Body of pancreas (tissue), 4 donors: ENCODE results near the gene TOP3A. TPM values are rescaled to one million over a fixed set of nuclear protein-coding genes. Genes with fewer than 3 reads are reported as not detected.

Experiments
- ATAC-seq: fragments of 150-250 bp; one replicate; pipeline ENCODE4 v1.9.1; 2016
- DNase-seq, 4 donors: peaks; one replicate each; pipeline ENCODE4 v3.0.0-alpha.2; 2019
- H3K27ac ChIP-seq, 4 donors: fragments of 200-600 bp; sonication (generic); 1 replicate in 3 of 4; 2 replicates in 1 of 4; pipeline versions ENCODE4 v1.5.1 to v1.6.1; 2016 to 2019; ENCODE audit warnings: mild to moderate bottlenecking in 1 of 4, mixed read lengths in 1 of 4, moderate library complexity in 1 of 4
- H3K27me3 ChIP-seq, 2 donors: fragments of 200-600 bp; sonication (generic); one replicate each; pipeline ENCODE4 v1.6.0; 2016; ENCODE audit warnings: mild to moderate bottlenecking in 1 of 2
- H3K36me3 ChIP-seq, 2 donors: fragments of 200-600 bp; sonication (generic); replicated peaks in 1 of 2; 2 replicates each; pipeline ENCODE4 v1.5.1; 2016; ENCODE audit warnings: low read depth in 2 of 2; ENCODE audit not compliant: insufficient read depth in 1 of 2
- H3K4me1 ChIP-seq: fragments of 200-600 bp; sonication (generic); one replicate; pipeline ENCODE4 v1.6.0; 2016
- H3K4me3 ChIP-seq, 2 donors: fragments of 200-600 bp; sonication (generic); 1 replicate in 1 of 2; 2 replicates in 1 of 2; pipeline ENCODE4 v1.5.1; 2016 to 2019
- H3K9me3 ChIP-seq, 3 donors: fragments of 200-600 bp; sonication (generic); 1 replicate in 2 of 3; 2 replicates in 1 of 3; pipeline ENCODE4 v1.5.1; 2016
- CTCF ChIP-seq, 7 experiments: fragments of 450-650 bp in 4 of 7; fragments of 200-600 bp in 3 of 7; sonication (generic) in 3 of 7; IDR thresholded peaks; one replicate each; pipeline ENCODE4 v1.5.1; 2016 to 2019; ENCODE audit warnings: antibody characterized with exemption in 7 of 7
- POLR2A ChIP-seq, 3 donors: fragments of 450-650 bp; IDR thresholded peaks; one replicate each; pipeline ENCODE4 v1.6.1; 2016; ENCODE audit warnings: antibody characterized with exemption in 3 of 3, mild to moderate bottlenecking in 2 of 3
- WGBS, 2 donors: methylation state at CpG; one replicate each; pipeline ENCODE4 v1.1.5; 2017; 5-methylcytosine and 5-hydroxymethylcytosine counted together
- intact Hi-C: fragments of 100-400 bp; cut with DNase I; formaldehyde crosslinking; loops from one replicate; pipeline ENCODE4 v1.15.1; 2023
- total RNA-seq, 2 donors: library from RNA; depleted of rRNA; stranded (reverse); fragments of >200 nt; gene quantifications; one replicate each; pipeline ENCODE4 v1.1.0, GENCODE V29; 2016

Gene TOP3A, protein sequence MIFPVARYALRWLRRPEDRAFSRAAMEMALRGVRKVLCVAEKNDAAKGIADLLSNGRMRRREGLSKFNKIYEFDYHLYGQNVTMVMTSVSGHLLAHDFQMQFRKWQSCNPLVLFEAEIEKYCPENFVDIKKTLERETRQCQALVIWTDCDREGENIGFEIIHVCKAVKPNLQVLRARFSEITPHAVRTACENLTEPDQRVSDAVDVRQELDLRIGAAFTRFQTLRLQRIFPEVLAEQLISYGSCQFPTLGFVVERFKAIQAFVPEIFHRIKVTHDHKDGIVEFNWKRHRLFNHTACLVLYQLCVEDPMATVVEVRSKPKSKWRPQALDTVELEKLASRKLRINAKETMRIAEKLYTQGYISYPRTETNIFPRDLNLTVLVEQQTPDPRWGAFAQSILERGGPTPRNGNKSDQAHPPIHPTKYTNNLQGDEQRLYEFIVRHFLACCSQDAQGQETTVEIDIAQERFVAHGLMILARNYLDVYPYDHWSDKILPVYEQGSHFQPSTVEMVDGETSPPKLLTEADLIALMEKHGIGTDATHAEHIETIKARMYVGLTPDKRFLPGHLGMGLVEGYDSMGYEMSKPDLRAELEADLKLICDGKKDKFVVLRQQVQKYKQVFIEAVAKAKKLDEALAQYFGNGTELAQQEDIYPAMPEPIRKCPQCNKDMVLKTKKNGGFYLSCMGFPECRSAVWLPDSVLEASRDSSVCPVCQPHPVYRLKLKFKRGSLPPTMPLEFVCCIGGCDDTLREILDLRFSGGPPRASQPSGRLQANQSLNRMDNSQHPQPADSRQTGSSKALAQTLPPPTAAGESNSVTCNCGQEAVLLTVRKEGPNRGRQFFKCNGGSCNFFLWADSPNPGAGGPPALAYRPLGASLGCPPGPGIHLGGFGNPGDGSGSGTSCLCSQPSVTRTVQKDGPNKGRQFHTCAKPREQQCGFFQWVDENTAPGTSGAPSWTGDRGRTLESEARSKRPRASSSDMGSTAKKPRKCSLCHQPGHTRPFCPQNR
- total RNA-seq = 10 to 100 TPM; 13.2 to 22.3 TPM

DNA sequence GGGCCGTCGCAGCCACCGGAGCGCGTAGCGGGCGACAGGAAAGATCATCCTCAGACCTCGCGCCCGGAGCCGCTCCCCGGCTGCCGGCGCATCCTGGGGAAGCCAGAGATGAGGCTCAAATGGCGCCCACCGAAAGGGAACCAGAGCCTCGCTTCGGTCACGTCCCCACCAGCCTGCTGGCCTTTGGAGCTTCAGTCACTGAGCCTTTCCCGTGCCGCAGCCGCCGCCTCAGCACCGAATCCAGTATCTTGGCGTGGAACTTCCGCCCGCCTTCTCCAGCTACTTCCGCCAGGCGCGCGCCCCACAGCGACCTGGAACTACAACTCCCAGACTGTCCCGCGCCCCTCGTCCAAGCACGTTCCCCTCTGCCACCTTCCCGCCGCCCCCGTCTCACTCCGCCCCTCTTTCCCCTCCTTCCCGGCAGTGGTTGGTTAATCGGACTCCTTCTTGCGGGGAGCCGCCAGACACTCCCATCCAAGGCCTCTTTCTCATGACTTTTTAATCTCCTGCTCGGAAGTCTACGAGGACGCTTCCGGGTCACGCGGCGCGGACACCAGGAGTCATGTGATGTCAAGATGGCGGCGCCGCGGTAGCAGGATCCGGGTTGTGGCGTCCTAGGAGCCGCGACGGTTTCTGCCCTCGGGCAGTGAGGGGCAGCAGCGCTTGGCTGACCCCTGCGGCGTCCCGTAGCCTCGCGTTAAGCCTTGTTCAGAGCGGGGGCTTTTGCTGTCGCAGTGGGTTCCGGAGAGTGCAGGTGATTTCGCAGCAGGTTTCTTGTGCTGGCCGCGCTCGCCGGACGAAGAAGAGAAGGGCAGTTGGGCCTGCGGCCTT lies at the start of gene TOP3A, which contains the start of gene SMCR8:
Gene TOP3A, minus strand, starts transcription at position 264 of the 831 bp plus-strand sequence. Its CDS starts 216 bp downstream, at position 48.
Gene SMCR8, plus strand, starts transcription at position 563 of the 831 bp plus-strand sequence. CDS start 497 bp downstream, outside the sequence.
- intact Hi-C loops = no loop called here
- no peaks in the 10 kb centered on the region for H3K36me3 ChIP-seq
- DNase-seq = peak; percentile 96 to 98 (median 97)
- H3K27me3 ChIP-seq = no peaks in the 10 kb centered on the region
- peaks cover 71% of the 10 kb centered on the region for H3K4me1 ChIP-seq
- peak within 1 kb of the TSS; percentile 78 to 79 for H3K4me3 ChIP-seq
- peak within 1 kb of the TSS; percentile 56 to 92 (median 82) for H3K27ac ChIP-seq
- 0% methylated on average over 52 to 77 of the region's 78 CpGs for WGBS, 2 donors
- peak; percentile 10 to 76 (median 72) for TF ChIP-seq POLR2A (IDR thresholded peaks at IDR 0.05)
- TF ChIP-seq CTCF (IDR thresholded peaks at IDR 0.05) = peak in 2 of 7 experiments; percentile 14 to 27
- peak; percentile 97 for ATAC-seq
- H3K9me3 ChIP-seq = no peaks in the 10 kb centered on the region

- Histone ChIP-seq H3K27me3 (no peaks in the 10 kb centered on the region), H3K27ac (peak overlapping the region in 1 of 4 donors; percentile 86), H3K4me3 (no peak overlapping the region), H3K4me1 (peaks cover 13% of the 10 kb centered on the region), H3K36me3 (no peaks in the 10 kb centered on the region), H3K9me3 (no peaks in the 10 kb centered on the region)
- DNase-seq = no peak
- WGBS, 2 donors = 73 to 81% methylated on average over 6 of the region's 6 CpGs
- no peak for ATAC-seq
- no peak for TF ChIP-seq CTCF (IDR thresholded peaks at IDR 0.05)
- intact Hi-C loops = no loop called here
Measured at GRCh38 chr17:18364166-18364565, 49.4 kb upstream of the TOP3A start.

DNA sequence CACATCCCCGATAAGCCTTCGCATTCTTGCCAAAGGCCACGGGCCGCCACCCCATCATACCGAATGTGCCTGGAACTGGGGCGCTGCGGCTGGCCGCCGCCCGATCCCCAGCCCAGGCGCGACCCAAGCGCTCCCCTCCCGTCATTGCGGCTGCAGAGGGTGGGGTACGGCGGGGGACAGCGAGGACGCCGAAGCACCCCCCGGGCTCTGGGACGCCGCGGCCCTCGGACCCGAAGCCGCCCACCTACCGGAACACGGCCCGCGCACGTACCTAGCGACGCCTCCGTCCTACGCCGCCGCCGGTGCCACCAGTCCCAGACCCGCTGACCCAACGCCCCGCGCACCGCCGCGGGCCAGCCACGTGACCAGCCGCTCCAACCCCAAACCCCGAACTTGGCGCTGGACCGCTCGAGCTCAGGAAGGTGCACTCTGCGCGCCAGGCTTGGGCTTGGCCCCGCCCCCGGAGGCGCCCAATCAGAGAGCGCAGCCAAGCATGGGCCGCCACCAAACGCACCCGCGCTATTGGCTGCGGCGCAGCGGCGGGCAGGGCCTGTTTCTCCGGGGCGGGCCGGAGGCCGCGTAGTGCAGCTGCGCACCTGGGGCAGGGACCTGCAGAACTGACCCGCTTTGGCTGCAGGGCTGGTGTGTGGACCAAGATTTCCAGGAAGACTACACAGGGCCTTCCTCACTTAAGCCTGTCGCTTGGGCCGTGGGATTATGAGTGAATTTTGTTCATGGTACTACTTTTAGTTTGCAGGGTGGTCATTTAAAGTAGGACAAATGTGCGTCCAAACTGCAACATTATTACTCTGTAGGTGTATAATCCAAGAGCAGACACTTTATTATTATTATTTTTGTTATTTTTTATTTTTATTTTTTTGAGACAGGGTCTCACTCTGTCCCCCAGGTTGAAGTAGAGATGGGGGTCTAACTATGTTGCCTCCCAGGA lies 48.6 kb upstream of the TOP3A start, which contains the start of gene SHMT1:
Gene SHMT1, minus strand, starts transcription at position 450 of the 949 bp plus-strand sequence. CDS start 7,569 bp downstream, outside the sequence.
- 0% methylated on average over 27 to 61 of the region's 76 CpGs for WGBS, 2 donors
- DNase-seq (peak; percentile 95 to 98 (median 96)), ATAC-seq (peak; percentile 100)
- TF ChIP-seq CTCF (IDR thresholded peaks at IDR 0.05) (no peak), POLR2A (IDR thresholded peaks at IDR 0.05) (peak; percentile 42 to 73 (median 59))
- peaks cover 13% of the 10 kb centered on the region for H3K4me1 ChIP-seq
- no peaks in the 10 kb centered on the region for H3K36me3 ChIP-seq
- no peaks in the 10 kb centered on the region for H3K9me3 ChIP-seq
- peak within 1 kb of the TSS; percentile 50 to 86 (median 62) for H3K27ac ChIP-seq
- H3K27me3 ChIP-seq = no peaks in the 10 kb centered on the region
- H3K4me3 ChIP-seq = peak within 1 kb of the TSS; percentile 29 to 57
- intact Hi-C loops = no loop called here
